ENCODE measurements around the gene TNF. TPM values are rescaled to one million over a fixed set of nuclear protein-coding genes. Genes with fewer than 3 reads are reported as not detected.

Gene TNF
- total RNA-seq, 1 donor from 2014 or later: not detected

DNA sequence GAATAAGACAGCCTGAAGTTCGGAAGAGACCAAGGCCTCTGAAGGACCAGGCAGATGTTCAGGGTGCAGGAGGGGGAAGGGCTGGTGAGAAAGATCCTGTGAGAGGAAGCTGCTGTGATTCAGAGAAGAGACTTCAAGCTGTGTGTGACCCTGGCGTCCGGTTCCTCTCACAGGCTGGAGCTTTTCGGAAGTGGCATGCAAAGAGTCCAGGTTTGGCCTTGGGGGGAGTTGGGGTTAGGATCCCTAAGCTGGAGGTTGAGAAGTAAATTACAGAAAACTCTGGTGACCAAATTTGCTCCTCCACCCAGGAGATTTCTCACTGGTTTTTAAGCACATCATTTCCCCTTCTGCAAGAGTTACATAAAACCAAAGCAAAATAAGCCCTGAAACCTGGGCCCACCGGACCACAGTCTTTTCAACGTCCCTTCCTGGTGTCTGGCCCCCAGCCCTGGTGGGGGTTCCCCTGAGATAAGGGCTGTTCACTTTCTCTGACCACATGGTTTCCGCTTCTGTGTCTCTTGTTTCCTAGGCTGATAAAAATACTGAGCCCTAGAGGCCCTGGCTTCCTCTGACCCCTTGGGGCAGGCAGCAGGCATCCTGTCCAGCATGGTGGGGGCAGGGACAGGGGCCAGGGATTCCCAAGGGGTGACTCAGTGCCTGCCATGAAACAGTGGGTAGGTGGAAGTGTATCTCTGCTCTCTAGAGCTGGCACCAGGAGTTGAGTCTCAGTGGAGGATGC, 15.2 kb upstream of the TNF start:
- Histone ChIP-seq H3K27ac (peak overlapping the region; percentile 18), H3K9me3 (no peaks in the 10 kb centered on the region), H3K36me3 (peaks cover 0 to 31% of the 10 kb centered on the region in 2 donors), H3K27me3 (no peaks in the 10 kb centered on the region), H3K4me1 (peaks cover 23% of the 10 kb centered on the region), H3K4me3 (no peak overlapping the region)
- intact Hi-C loops (cut with DNase I): no loop called here
- no peak for DNase-seq (ENCODE audit: extremely low spot score in 2 of 2)
- TF ChIP-seq POLR2AphosphoS5 (IDR thresholded peaks at IDR 0.05; ENCODE audit: insufficient read depth in 1 of 2, low read depth in 1 of 2) (peak in 1 of 2 donors; percentile 59), POLR2A (IDR thresholded peaks at IDR 0.05) (no peak)

DNA sequence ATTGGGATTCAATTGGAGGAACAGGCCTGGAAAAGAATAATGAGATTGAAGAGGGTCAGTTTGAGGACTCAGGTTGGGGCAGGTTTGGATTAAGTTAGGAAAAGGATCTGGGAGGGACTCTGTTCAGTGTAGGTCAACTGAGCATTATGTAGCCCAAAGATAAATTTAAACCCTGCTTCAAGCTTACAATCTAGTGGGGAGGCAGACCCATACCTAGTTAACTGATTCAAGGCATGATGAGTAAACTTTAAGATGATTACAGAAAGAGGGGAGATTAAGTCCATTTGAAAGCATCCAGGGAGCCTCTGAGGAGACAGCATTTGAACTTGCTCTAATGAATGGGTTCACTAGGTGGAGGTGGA, 14.7 kb upstream of the TNF start:
- TF ChIP-seq, protein P1, sequence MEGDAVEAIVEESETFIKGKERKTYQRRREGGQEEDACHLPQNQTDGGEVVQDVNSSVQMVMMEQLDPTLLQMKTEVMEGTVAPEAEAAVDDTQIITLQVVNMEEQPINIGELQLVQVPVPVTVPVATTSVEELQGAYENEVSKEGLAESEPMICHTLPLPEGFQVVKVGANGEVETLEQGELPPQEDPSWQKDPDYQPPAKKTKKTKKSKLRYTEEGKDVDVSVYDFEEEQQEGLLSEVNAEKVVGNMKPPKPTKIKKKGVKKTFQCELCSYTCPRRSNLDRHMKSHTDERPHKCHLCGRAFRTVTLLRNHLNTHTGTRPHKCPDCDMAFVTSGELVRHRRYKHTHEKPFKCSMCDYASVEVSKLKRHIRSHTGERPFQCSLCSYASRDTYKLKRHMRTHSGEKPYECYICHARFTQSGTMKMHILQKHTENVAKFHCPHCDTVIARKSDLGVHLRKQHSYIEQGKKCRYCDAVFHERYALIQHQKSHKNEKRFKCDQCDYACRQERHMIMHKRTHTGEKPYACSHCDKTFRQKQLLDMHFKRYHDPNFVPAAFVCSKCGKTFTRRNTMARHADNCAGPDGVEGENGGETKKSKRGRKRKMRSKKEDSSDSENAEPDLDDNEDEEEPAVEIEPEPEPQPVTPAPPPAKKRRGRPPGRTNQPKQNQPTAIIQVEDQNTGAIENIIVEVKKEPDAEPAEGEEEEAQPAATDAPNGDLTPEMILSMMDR (IDR thresholded peaks at IDR 0.05): no peak
- no peak for TF ChIP-seq POLR2AphosphoS5 (IDR thresholded peaks at IDR 0.05; ENCODE audit: insufficient read depth in 1 of 2, low read depth in 1 of 2)
- TF ChIP-seq POLR2A (IDR thresholded peaks at IDR 0.05): no peak
- H3K27me3 ChIP-seq: no peaks in the 10 kb centered on the region
- peak overlapping the region; percentile 18 for H3K27ac ChIP-seq
- peaks cover 0 to 31% of the 10 kb centered on the region in 2 donors for H3K36me3 ChIP-seq
- no peak overlapping the region for H3K4me3 ChIP-seq
- intact Hi-C loops (cut with DNase I): no loop called here
- H3K9me3 ChIP-seq: no peaks in the 10 kb centered on the region
- DNase-seq (ENCODE audit: extremely low spot score in 2 of 2): no peak
- peaks cover 23% of the 10 kb centered on the region for H3K4me1 ChIP-seq

DNA sequence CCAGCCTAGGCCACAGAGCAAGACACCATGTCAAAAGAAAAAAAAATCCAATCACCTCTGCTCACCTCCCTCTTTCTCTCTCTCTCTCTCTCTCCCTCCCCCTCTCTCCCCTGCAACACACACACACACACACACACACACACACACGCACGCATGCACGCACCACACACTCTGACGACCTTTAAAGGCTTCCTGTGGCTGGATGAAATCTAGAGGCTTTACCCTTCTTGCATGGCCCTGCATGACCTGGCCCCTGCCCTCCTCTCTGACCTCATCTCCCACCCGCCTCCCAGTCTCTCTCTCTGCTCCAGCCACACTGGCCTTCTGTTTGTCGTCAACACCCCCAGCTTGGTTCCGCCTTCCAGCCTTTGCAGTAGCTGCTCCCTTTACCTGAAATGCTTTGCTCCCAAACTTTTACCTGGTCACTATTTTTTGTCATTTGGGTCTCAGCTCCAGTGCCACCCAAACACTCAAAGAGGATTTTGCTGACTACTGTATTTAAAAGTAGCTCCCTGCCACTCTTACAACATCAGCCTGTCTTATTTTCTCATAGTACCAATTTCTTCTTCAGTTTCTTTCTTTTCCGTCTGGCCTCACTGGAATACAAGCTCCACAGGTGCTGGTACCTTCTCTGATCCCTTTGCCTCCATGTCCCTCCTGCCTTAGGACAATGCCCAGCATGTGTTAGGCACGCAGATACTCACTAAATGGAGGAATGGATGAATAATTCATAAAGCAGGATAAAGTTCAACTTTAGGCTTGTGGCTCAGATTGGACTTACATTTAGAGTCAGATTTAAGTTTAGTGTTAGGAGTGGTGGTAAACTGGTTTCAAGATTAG, 7.6 kb upstream of the TNF start:
- no peak overlapping the region for H3K27ac ChIP-seq
- no peaks in the 10 kb centered on the region for H3K9me3 ChIP-seq
- H3K27me3 ChIP-seq: no peaks in the 10 kb centered on the region

DNA sequence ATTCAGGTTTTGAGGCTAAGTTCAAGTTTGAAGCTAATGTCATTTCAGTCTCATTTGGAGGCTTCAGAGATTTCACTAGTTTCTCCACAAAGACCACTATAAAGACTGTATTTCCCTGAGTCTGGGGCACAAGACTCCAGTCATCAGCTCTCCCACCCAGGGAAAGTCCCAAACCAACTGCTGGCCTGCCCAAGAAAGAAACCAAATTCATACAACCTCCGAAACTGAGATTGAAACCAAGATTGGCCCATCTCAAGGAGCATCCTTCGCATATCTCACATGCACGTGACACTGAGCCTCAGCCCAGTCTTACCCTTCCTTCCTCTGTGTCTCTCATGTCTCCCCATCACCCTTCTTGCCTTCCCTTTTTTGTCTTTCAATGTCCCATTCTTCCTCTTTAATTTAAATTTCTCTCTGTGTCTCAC, 6.8 kb upstream of the TNF start:
- no peak for DNase-seq (ENCODE audit: extremely low spot score in 2 of 2)
- intact Hi-C loops (cut with DNase I): no loop called here
- Histone ChIP-seq H3K36me3 (no peaks in the 10 kb centered on the region), H3K27me3 (no peaks in the 10 kb centered on the region), H3K4me1 (no peaks in the 10 kb centered on the region), H3K9me3 (no peaks in the 10 kb centered on the region), H3K27ac (no peak overlapping the region), H3K4me3 (no peak overlapping the region)
- TF ChIP-seq POLR2A (IDR thresholded peaks at IDR 0.05) (no peak), POLR2AphosphoS5 (IDR thresholded peaks at IDR 0.05; ENCODE audit: insufficient read depth in 1 of 2, low read depth in 1 of 2) (no peak)
- TF ChIP-seq, protein P1 (IDR thresholded peaks at IDR 0.05): no peak

More for the DNA sequence above, 7.6 kb upstream of the TNF start:
- Histone ChIP-seq H3K36me3 (no peaks in the 10 kb centered on the region), H3K4me1 (no peaks in the 10 kb centered on the region), H3K4me3 (no peak overlapping the region)
- intact Hi-C loops (cut with DNase I): no loop called here
- no peak for DNase-seq (ENCODE audit: extremely low spot score in 2 of 2)
- TF ChIP-seq POLR2A (IDR thresholded peaks at IDR 0.05) (no peak), POLR2AphosphoS5 (IDR thresholded peaks at IDR 0.05; ENCODE audit: insufficient read depth in 1 of 2, low read depth in 1 of 2) (no peak)
- TF ChIP-seq, protein P1 (IDR thresholded peaks at IDR 0.05): no peak

DNA sequence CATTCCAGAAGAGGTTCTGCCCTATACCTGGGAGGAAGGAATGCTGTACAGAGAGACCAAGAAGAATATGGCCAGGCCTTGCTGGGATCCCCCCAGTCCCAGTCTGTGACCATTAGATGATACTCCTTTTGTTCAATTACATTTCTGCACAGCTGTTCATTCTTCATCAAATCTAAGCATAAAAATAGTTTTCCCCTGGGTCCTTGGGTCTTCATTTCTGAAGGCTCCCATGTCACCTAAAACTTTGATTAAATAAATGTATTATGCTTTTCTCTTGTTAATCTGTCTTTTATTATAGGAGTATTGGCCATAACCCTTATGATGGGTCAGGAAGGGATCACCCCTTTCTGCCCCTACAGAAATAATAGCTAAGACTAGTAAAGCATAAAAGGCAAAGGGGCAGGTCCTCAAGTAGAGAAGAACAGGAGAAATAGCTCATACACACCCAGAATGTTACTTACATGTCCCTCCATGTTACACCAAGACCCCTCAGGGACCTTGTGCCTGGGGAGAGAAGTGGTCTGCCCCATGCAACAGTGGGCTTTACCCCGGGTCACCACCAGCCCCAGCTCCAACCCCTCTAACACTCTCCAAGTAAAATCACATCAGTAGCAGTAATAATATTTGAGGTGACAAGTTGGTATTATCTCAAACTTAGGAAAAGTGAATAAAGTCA, 5.4 kb upstream of the TNF start:
- no peak for DNase-seq (ENCODE audit: extremely low spot score in 2 of 2)
- H3K27me3 ChIP-seq: no peaks in the 10 kb centered on the region
- H3K9me3 ChIP-seq: no peaks in the 10 kb centered on the region
- H3K36me3 ChIP-seq: no peaks in the 10 kb centered on the region
- H3K4me3 ChIP-seq: no peak overlapping the region
- no peaks in the 10 kb centered on the region for H3K4me1 ChIP-seq
- TF ChIP-seq, protein P1 (IDR thresholded peaks at IDR 0.05): no peak
- TF ChIP-seq POLR2A (IDR thresholded peaks at IDR 0.05): no peak
- no peak for TF ChIP-seq POLR2AphosphoS5 (IDR thresholded peaks at IDR 0.05; ENCODE audit: insufficient read depth in 1 of 2, low read depth in 1 of 2)
- intact Hi-C loops (cut with DNase I): no loop called here
- no peak overlapping the region for H3K27ac ChIP-seq
